IPS-18c (cell line): ENCODE data around the gene HDAC6.
A peak's percentile ranks its signal among the peaks of the same experiment; 100 is the strongest.

Source experiments
- H3K4me3 ChIP-seq: 2 replicates; pipeline ENCODE4 v1.7.0; 2013; ENCODE audit warnings: low read depth, mild to moderate bottlenecking, low read length, moderate library complexity; ENCODE audit not compliant: insufficient read depth
- H3K9me3 ChIP-seq: one replicate; pipeline ENCODE4 v1.6.1; 2013; ENCODE audit warnings: mild to moderate bottlenecking, low read length, moderate library complexity; ENCODE audit not compliant: control insufficient read depth, insufficient read depth

The HDAC6 gene

GRCh38 chrX:48786825-48787504 lies 14.9 kb upstream of the HDAC6 start:
- Histone ChIP-seq H3K9me3 (peaks cover 22% of the 10 kb centered on the region), H3K4me3 (no peak overlapping the region)

DNA sequence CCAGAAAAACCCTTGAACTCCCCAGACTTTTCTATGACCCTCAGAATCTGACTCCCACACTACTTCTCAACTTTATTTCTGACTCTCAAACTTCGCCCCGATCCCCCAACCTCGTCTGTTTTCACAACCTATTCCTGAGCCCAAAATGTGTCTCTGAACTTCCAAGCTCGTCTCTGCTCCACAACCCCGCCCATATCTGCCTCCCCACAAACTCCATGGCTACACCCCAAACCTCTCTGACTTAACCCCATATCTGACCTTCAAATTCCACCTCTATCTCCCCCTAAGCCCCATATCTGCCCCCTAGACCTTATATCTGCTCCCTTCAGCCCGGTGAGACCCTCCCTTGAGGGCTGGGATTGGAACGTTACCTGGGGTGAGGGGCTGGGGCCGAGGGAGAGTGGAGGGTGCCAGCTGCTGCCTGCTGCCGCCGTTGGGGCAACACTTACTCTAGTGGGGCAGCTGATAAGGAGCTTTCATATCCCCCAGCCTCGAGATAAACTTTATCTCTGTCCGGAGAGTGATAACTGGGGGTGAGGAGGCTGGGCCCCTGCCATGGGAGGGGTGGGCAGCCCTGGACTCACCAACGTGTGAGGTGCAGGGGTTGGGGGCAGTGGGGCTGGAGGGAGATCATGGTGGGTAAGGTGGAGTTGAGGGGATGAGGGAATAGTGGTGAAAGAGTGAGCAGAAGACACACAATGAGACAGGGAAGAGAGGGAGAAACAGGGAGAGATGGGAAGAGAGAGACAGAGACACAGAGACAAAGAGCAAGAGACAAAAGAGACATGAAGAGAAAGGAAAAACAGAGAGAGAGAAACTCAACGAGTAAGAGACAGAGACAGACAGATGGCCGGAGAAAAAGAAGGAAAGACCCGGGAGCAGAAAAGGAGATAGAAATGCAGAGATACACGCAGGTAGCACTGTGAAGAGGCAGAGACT lies 14.1 kb upstream of the HDAC6 start:
- Histone ChIP-seq H3K4me3 (no peak overlapping the region), H3K9me3 (peaks cover 26% of the 10 kb centered on the region)

DNA sequence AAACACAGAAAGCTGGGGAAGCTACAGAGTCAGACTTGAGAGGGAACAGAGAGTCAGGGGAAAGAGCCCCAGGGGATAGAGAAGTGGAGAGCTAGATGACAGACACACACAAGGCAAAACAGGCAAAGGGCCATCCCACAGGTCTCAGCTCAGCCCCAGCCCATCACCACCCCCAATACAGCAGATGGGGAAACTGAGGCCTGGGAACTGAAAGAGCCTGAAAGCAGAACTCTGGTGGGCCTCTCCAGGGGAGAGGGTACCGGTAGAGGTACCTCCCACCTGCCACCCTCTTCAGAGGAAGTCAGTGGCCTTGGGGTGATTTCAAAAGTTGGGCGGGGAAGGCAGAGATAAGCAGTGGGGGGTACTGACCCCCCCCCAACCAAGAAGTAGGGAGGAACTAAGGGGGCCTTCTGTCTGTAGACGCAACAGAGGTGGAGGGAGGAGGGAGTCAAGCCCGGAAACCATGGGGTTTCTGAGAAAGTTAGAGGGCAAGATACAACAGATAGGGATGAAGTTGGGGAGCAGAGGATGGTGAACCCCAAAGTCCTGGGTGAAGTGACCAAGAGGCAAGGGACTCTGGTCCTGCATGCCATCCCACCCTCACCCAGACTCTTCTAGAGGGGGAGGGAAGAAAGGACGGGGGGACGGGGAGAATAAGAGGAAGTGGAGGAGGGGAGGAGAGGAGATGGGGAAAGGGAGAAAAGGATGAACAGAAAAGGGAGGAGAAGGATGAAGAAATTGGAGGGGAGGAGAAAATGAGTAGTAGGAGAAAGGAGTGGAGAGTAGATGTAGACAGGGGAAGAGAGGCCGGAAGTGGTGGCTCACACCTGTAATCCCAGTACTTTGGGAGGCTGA lies 12.3 kb upstream of the HDAC6 start:
- no peak overlapping the region for H3K4me3 ChIP-seq
- H3K9me3 ChIP-seq = peaks cover 25% of the 10 kb centered on the region

- Histone ChIP-seq H3K9me3 (peaks cover 23% of the 10 kb centered on the region), H3K4me3 (no peak overlapping the region)
These were observed 11.4 kb upstream of the HDAC6 start for GRCh38 chrX:48790477-48790876.

DNA sequence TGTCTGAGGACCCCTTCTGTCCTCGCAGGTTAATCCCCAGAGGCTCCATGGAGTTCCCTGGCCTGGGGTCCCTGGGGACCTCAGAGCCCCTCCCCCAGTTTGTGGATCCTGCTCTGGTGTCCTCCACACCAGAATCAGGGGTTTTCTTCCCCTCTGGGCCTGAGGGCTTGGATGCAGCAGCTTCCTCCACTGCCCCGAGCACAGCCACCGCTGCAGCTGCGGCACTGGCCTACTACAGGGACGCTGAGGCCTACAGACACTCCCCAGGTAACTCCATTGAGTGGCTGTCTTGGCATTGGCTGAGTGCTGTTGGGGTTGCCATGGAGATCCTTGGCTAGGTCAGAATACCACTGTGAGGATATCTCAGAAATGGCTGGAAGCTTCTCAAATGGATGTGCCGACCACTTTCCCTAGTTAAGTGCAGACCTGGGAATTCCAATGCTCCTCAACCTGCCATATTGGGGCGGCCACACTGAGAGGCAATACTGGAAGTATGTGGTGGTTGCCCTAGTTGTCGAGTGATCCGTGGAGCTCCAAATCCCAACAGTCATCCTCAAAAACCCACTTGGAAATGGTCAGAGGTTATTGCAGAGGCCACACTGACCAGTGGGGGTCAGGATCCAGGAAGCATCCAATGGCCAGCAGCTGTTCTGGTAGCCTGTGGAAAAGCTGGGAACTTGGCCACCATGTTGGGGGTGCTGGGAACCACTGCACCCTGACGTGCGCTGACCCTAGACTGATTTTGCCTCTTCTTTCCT lies 10.6 kb upstream of the HDAC6 start:
- Histone ChIP-seq H3K4me3 (no peak overlapping the region), H3K9me3 (peaks cover 23% of the 10 kb centered on the region)

DNA sequence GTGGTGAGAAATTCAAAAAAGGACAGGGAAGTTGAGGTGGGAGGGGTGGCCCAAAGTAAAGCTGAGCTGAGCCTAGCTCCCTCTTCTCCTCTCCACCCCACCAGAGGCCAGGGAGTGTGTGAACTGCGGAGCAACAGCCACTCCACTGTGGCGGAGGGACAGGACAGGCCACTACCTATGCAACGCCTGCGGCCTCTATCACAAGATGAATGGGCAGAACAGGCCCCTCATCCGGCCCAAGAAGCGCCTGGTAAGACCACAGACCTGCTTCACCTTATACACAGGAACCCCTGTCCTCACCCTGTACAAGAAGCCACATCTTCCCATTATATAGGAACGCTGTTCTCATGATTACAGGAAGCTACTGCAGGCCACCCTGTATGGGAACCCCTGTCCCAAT lies 9.6 kb upstream of the HDAC6 start:
- Histone ChIP-seq H3K9me3 (peaks cover 19% of the 10 kb centered on the region), H3K4me3 (no peak overlapping the region)

DNA sequence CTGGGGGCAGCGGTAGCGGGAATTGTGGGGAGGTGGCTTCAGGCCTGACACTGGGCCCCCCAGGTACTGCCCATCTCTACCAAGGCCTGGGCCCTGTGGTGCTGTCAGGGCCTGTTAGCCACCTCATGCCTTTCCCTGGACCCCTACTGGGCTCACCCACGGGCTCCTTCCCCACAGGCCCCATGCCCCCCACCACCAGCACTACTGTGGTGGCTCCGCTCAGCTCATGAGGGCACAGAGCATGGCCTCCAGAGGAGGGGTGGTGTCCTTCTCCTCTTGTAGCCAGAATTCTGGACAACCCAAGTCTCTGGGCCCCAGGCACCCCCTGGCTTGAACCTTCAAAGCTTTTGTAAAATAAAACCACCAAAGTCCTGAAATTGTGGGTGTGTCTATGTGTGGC lies 7.9 kb upstream of the HDAC6 start:
- Histone ChIP-seq H3K4me3 (no peak overlapping the region), H3K9me3 (peaks cover 16% of the 10 kb centered on the region)

GRCh38 chrX:48794340-48794910 lies 7.4 kb upstream of the HDAC6 start:
- Histone ChIP-seq H3K9me3 (peaks cover 16% of the 10 kb centered on the region), H3K4me3 (no peak overlapping the region)

- H3K4me3 ChIP-seq = no peak overlapping the region
- peaks cover 16% of the 10 kb centered on the region for H3K9me3 ChIP-seq
These were observed 6.9 kb upstream of the HDAC6 start for GRCh38 chrX:48794911-48795515.

DNA sequence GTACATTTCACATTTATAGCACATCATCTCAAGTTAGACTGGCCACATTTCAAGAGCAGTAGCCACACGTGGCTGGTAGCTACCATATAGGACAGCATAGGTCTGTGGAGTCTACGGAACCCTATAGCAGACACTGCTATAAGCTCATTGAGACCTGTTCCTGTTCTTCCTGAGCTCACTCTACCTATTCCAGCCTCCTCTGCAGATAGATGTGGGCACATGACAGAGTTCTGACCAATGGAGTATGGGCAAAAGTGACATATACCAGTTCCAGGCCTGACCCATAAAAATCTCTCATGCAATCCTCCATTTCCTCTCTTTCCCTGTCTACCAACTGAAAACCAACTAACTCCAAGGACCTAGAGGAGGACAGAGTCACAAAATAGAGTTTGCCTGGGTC lies 3.5 kb upstream of the HDAC6 start:
- peaks cover 6% of the 10 kb centered on the region for H3K9me3 ChIP-seq
- H3K4me3 ChIP-seq = no peak overlapping the region

DNA sequence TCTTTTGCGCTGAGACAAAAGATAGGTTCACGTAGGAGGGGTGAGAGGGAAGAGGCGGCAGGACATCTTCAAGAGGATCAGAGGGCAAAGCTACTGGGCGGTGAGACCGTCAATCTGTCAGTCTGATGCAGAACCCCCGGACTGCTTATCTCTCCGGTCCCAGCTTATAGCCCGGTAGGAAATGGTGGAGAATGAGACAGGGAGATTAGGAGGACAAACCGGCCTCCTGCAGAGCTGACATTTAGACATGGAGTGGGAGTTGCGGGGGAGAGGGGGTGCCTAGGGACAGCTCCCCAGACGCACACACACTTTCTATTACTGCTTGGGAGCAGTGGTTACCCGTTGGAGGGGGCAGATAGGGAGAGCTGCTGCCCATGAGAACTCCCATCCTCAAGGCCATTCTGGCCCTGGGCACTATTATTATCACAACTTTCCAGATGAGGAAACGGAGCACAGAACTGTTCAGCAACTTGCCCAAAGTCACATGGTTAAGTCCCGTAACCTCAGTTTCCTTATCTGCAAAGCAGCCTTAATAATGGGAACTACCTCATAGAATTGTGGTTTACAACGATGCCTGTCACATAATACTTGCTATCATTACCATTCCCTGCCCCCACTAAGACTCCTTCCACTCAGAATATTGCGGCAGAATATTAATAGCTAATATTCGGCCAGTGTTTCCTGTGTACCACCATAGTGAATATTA lies 1.1 kb upstream of the HDAC6 start:
- H3K4me3 ChIP-seq = peak overlapping the region; percentile 82; the same call in 1 of the 2 replicates

DNA sequence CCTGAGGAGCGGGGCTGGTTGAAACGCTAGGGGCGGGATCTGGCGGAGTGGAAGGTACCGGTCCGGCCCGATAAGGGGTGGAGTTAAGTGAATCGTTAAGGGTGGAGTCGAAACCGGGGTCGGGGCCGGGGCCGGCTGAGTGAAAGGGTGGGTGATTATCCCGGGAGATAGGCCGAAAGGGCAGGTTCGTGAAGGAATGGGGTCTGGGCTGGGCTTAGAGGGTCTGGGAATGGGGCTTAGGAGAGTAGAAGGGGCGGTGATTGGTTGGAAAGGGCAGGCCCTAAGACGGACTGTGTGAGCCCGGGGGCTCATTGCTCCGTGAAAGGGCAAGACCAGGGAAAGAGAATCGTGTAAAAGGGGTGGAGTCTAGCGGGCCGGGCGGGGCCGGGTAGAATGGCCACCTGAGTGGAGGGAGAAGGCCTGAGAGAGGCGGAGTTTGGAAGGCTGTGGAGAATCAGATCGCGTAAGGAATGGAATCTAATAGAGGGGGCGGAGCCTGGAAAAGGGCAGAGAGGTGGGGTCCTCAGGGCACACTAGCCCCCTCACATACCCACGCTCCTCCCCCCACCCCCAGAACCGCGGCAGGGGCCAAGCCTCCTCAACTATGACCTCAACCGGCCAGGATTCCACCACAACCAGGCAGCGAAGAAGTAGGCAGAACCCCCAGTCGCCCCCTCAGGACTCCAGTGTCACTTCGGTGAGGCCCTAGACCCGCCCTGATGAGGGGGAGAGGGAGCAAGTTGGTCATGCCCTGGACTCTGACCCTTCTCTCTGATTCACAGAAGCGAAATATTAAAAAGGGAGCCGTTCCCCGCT lies 430 bp downstream of the HDAC6 start:
- peak overlapping the region; percentile 71 for H3K4me3 ChIP-seq
- H3K9me3 ChIP-seq = peaks cover 4% of the 10 kb centered on the region

More for the DNA sequence above, 1.1 kb upstream of the HDAC6 start:
- H3K9me3 ChIP-seq = peaks cover 8% of the 10 kb centered on the region

DNA sequence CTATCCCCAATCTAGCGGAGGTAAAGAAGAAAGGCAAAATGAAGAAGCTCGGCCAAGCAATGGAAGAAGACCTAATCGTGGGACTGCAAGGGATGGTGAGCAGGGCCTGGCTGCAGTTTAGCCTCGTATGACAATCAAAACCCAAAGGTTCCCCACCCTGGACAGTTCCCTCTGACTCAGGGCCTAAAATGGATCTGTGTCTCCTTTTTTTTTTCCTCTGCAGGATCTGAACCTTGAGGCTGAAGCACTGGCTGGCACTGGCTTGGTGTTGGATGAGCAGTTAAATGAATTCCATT lies 986 bp downstream of the HDAC6 start:
- Histone ChIP-seq H3K9me3 (peaks cover 3% of the 10 kb centered on the region), H3K4me3 (peak overlapping the region; percentile 71)

- Histone ChIP-seq H3K9me3 (peaks cover 5% of the 10 kb centered on the region), H3K4me3 (no peak overlapping the region)
These were observed 4.2 kb downstream of the HDAC6 start for GRCh38 chrX:48806081-48806480.

DNA sequence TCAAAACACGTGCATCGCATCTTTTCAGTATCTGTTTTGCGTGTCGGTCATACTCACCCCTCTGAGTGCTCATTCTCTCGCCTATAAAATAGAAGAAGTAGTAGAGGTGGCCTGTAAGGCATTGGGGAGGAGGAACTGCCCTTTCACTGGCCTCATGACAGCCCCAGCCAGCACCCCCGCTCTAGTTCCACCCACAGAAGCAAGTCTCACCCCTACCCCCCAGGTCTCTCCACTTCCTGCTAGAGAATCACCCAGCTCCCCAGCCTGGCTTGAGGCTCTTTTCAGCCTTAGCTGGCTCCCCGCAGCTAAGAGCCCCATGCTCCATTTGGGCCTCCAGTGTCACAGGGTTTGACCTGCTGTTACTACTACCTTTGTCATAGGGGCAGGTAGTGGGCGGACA lies 11.8 kb downstream of the HDAC6 start:
- H3K4me3 ChIP-seq = no peak overlapping the region
- peaks cover 13% of the 10 kb centered on the region for H3K9me3 ChIP-seq
